ENCODE measurements around the gene GRK2. TPM values are rescaled to one million over a fixed set of nuclear protein-coding genes. Genes with fewer than 3 reads are reported as not detected.

Gene GRK2
- total and polyA plus RNA-seq, 2 donors (not counting 1 experiment from before 2014, with no cell fraction given), result 294 to 534 TPM

DNA sequence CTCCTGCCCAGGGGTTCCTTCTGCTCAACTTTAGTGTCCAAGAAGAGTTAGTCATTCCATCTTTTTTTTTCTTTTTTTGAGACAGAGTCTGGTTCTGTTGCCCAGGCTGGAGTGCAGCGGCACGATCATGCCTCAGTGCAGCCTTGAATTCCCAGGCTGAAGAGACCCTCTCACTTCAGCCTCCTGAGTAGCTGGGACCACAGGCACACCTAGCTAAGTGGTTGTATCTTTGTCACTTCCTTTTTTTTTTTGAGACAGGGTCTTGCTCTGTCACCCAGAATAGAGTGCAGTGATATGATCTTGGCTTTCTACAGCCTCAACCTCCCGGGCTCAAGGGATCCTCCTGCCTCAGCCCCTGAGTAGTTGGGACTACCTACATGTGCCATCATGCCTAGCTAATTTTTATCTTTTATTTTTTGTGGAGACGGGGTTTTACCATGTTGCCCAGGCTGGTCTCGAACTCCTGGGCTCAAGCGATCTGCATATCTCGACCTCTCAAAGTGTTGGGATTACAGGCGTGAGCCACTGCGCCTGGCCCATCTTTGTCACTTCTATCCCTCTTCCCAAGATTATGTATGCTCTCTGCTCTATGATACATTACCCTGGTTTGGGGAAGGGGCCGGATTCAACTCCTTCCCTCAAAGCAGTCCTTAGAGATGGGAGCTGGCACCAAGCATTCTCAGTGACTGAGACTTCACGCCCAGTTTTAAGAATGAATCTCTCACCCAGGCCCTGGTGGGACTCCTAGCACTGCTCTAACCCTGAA, 47.0 kb downstream of the GRK2 start:
- Histone ChIP-seq H3K4me2 (replicated peaks; ENCODE audit: low read depth, low read length, poor library complexity, severe bottlenecking) (peak overlapping the region; percentile 14), H3K36me3 (replicated peaks in 1 of 2; ENCODE audit: control extremely low read depth in 1 of 2, control insufficient read depth in 1 of 2, extremely low read depth in 1 of 2, insufficient read depth in 2 of 2, low read length in 1 of 2) (no peaks in the 10 kb centered on the region), H3K9ac (ENCODE audit: low read length) (no peak overlapping the region), H4K20me1 (ENCODE audit: control insufficient read depth, insufficient read depth, low read length, poor library complexity, severe bottlenecking) (no peaks in the 10 kb centered on the region), H3K4me1 (ENCODE audit: control insufficient read depth in 2 of 2, insufficient read depth in 2 of 2, low read length in 2 of 2) (peaks cover 14 to 26% of the 10 kb centered on the region in 2 donors), H3K4me3 (ENCODE audit: control extremely low read depth in 1 of 5, extremely low read depth in 1 of 5, insufficient read depth in 1 of 5, low read depth in 2 of 5, low read length in 4 of 5) (no peak overlapping the region), H3K27ac (ENCODE audit: low read length in 2 of 2) (no peak overlapping the region), H3K27me3 (replicated peaks in 1 of 4; ENCODE audit: control extremely low read depth in 1 of 4, control insufficient read depth in 3 of 4, insufficient read depth in 4 of 4, low read length in 3 of 4) (no peaks in the 10 kb centered on the region), H3K79me2 (ENCODE audit: control insufficient read depth, insufficient read depth, low read length) (peaks cover 7% of the 10 kb centered on the region), H2AFZ (ENCODE audit: insufficient read depth, low read depth, low read length, poor library complexity, severe bottlenecking) (no peak overlapping the region), H3K9me3 (ENCODE audit: control extremely low read depth in 1 of 3, control insufficient read depth in 2 of 3, insufficient read depth in 1 of 3, low read length in 2 of 3) (no peaks in the 10 kb centered on the region)
- 99% methylated on average over 9 of the region's 11 CpGs for WGBS (ENCODE audit: insufficient coverage)
- ChIA-PET POLR2A (interaction anchor here (0.6 kb wide), 2 partner anchors 60 to 83 kb away, joined by 3 to 4 read pairs; partner anchors contain the start of gene CLCF1), CTCF (interaction anchor here (0.6 to 10.5 kb wide), 7 partner anchors 8 to 57 kb away, joined by 3 to 229 read pairs (median 3); partner anchors contain the start of gene GRK2)
- ATAC-seq (ENCODE audit: low read depth) (no peak), DNase-seq (no peak)
- no peak overlapping the region for H3K4me3 Mint-ChIP-seq
- no peaks in the 10 kb centered on the region for H3K9me3 Mint-ChIP-seq (ENCODE audit: insufficient read depth)
- no peaks in the 10 kb centered on the region for H3K27me3 Mint-ChIP-seq
- TF ChIP-seq, protein P1, sequence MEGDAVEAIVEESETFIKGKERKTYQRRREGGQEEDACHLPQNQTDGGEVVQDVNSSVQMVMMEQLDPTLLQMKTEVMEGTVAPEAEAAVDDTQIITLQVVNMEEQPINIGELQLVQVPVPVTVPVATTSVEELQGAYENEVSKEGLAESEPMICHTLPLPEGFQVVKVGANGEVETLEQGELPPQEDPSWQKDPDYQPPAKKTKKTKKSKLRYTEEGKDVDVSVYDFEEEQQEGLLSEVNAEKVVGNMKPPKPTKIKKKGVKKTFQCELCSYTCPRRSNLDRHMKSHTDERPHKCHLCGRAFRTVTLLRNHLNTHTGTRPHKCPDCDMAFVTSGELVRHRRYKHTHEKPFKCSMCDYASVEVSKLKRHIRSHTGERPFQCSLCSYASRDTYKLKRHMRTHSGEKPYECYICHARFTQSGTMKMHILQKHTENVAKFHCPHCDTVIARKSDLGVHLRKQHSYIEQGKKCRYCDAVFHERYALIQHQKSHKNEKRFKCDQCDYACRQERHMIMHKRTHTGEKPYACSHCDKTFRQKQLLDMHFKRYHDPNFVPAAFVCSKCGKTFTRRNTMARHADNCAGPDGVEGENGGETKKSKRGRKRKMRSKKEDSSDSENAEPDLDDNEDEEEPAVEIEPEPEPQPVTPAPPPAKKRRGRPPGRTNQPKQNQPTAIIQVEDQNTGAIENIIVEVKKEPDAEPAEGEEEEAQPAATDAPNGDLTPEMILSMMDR (IDR thresholded peaks at IDR 0.05), result no peak
- intact Hi-C loops (cut with micrococcal nuclease), result no loop called here
- H3K4me1 Mint-ChIP-seq, result peaks cover 18% of the 10 kb centered on the region
- H3K27ac Mint-ChIP-seq, result peak overlapping the region; percentile 56

DNA sequence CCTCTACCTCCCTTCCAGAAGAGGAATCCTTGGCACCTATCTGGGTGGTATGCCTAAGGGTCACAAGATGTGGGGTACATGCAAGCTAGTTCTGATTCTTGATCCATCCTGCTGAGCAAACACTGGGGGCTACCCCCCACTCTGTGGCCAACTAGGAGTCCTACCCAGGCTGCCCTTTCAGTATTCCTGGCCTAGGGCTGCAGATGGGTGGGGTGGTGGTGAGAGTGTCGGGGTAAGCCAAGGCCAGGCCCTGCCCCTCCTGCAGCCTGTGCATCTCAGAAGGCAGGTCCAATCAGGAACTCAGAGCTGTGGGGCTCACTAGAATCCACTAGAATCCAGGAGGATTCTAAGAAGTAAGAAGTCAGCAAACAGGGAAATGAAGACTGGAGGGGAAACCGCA, 47.9 kb downstream of the GRK2 start:
- Histone ChIP-seq H3K4me1 (ENCODE audit: control insufficient read depth in 2 of 2, insufficient read depth in 2 of 2, low read length in 2 of 2) (peaks cover 23 to 35% of the 10 kb centered on the region in 2 donors), H2AFZ (ENCODE audit: insufficient read depth, low read depth, low read length, poor library complexity, severe bottlenecking) (no peak overlapping the region), H3K9ac (ENCODE audit: low read length) (no peak overlapping the region), H4K20me1 (ENCODE audit: control insufficient read depth, insufficient read depth, low read length, poor library complexity, severe bottlenecking) (no peaks in the 10 kb centered on the region), H3K27me3 (replicated peaks in 1 of 4; ENCODE audit: control extremely low read depth in 1 of 4, control insufficient read depth in 3 of 4, insufficient read depth in 4 of 4, low read length in 3 of 4) (no peaks in the 10 kb centered on the region), H3K4me3 (ENCODE audit: control extremely low read depth in 1 of 5, extremely low read depth in 1 of 5, insufficient read depth in 1 of 5, low read depth in 2 of 5, low read length in 4 of 5) (no peak overlapping the region), H3K36me3 (replicated peaks in 1 of 2; ENCODE audit: control extremely low read depth in 1 of 2, control insufficient read depth in 1 of 2, extremely low read depth in 1 of 2, insufficient read depth in 2 of 2, low read length in 1 of 2) (no peaks in the 10 kb centered on the region), H3K79me2 (ENCODE audit: control insufficient read depth, insufficient read depth, low read length) (peaks cover 16% of the 10 kb centered on the region), H3K9me3 (ENCODE audit: control extremely low read depth in 1 of 3, control insufficient read depth in 2 of 3, insufficient read depth in 1 of 3, low read length in 2 of 3) (no peaks in the 10 kb centered on the region), H3K27ac (ENCODE audit: low read length in 2 of 2) (no peak overlapping the region), H3K4me2 (replicated peaks; ENCODE audit: low read depth, low read length, poor library complexity, severe bottlenecking) (no peak overlapping the region)
- H3K27me3 Mint-ChIP-seq, result no peaks in the 10 kb centered on the region
- H3K4me1 Mint-ChIP-seq, result peaks cover 23% of the 10 kb centered on the region
- H3K4me3 Mint-ChIP-seq, result peak overlapping the region; percentile 7
- no peaks in the 10 kb centered on the region for H3K9me3 Mint-ChIP-seq (ENCODE audit: insufficient read depth)
- DNase-seq (no peak), ATAC-seq (ENCODE audit: low read depth) (no peak)
- ChIA-PET CTCF (interaction anchor here (0.9 to 10.5 kb wide), 4 partner anchors 25 to 56 kb away, joined by 3 to 229 read pairs (median 6); partner anchors contain the start of genes ANKRD13D and GRK2), POLR2A (interaction anchor here (0.6 to 1.2 kb wide), 2 partner anchors 11 to 40 kb away, joined by 3 read pairs; no protein-coding TSS in a partner anchor)
- 86% methylated on average over 1 of the region's 2 CpGs for WGBS (ENCODE audit: insufficient coverage)
- TF ChIP-seq, protein P1 (IDR thresholded peaks at IDR 0.05), result no peak
- TF ChIP-seq EZH2 (IDR thresholded peaks at IDR 0.05; ENCODE audit: borderline replicate concordance, insufficient read depth, low read depth, low read length, poor library complexity, severe bottlenecking), result no peak
- intact Hi-C loops (cut with micrococcal nuclease), result no loop called here
- peak overlapping the region; percentile 37 for H3K27ac Mint-ChIP-seq

Measured in B cell (primary cell).